Measurements from ENCODE around the gene C11orf54. TPM values are rescaled to one million over a fixed set of nuclear protein-coding genes. Genes with fewer than 3 reads are reported as not detected.

The C11orf54 gene
- total and polyA plus RNA-seq, 4 donors, result 20.4 to 66.1 (median 22.0) TPM

DNA sequence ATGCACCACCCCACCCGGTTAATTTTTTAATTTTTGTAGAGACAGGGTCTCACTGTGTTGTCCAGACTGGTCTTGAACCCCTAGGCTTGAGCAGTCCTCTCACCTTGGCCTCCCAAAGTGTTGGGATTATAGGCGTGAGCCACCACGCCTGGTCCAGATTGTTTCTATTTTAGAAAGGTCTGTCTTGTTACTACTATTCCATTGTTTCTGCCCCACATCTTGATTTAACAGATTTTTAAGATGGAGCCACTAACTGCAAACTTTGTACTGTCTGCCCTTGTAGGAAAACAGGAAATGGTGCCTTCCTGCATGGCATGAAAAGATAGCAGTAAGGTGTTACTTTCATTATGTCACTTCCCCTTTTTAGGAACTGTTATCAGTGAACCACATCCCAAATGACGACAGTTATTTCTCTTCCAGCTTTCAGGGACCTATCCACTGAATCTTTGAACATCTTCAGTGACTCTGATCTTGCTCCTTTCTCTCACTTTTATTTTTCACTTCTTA lies 23.4 kb upstream of the C11orf54 start:
- Histone ChIP-seq H3K27ac (ENCODE audit: low read depth in 1 of 2, low read length in 1 of 2) (no peak overlapping the region), H3K9ac (ENCODE audit: insufficient read depth in 1 of 2, low read length in 2 of 2) (no peak overlapping the region), H3K27me3 (ENCODE audit: control insufficient read depth in 3 of 3, insufficient read depth in 3 of 3, low read length in 2 of 3) (no peaks in the 10 kb centered on the region), H3K4me3 (no peak overlapping the region), H3K4me1 (ENCODE audit: control insufficient read depth in 5 of 5, insufficient read depth in 5 of 5, low read length in 5 of 5) (peaks cover 0 to 1% (median 0%) of the 10 kb centered on the region in 5 donors), H3K9me3 (ENCODE audit: control insufficient read depth in 4 of 4, insufficient read depth in 3 of 4, low read length in 3 of 4) (no peaks in the 10 kb centered on the region), H3K36me3 (ENCODE audit: control insufficient read depth in 4 of 4, insufficient read depth in 4 of 4, low read length in 4 of 4) (peaks cover 2 to 30% (median 9%) of the 10 kb centered on the region in 4 donors)
- DNase-seq (peak in 1 of 3 donors; percentile 11), ATAC-seq (ENCODE audit: insufficient read depth, low FRiP score) (no peak)
- WGBS, 2 donors, result 36 to 59% methylated on average over 4 of the region's 4 CpGs
- TF ChIP-seq, protein P1, sequence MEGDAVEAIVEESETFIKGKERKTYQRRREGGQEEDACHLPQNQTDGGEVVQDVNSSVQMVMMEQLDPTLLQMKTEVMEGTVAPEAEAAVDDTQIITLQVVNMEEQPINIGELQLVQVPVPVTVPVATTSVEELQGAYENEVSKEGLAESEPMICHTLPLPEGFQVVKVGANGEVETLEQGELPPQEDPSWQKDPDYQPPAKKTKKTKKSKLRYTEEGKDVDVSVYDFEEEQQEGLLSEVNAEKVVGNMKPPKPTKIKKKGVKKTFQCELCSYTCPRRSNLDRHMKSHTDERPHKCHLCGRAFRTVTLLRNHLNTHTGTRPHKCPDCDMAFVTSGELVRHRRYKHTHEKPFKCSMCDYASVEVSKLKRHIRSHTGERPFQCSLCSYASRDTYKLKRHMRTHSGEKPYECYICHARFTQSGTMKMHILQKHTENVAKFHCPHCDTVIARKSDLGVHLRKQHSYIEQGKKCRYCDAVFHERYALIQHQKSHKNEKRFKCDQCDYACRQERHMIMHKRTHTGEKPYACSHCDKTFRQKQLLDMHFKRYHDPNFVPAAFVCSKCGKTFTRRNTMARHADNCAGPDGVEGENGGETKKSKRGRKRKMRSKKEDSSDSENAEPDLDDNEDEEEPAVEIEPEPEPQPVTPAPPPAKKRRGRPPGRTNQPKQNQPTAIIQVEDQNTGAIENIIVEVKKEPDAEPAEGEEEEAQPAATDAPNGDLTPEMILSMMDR (IDR thresholded peaks at IDR 0.05; ENCODE audit: control extremely low read depth, extremely low read depth), result no peak

DNA sequence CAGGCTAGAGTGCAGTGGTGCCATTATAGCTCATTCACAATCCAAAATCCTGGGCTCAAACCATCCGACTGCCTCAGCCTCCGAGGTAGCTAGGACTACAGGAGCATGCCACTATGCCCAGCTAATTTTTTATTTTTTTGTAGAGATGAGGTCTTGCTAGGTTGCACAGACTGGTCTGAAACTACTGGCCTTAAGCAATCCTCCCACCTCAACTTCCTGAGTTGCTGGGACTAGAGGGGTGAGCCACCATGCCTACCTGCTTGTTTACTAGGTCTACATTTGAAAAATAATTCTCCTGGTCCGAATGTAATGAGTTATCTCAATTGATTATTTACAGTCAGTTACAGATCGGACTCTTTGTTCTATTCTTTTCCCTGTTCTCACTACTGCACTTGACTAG lies 22.2 kb upstream of the C11orf54 start:
- ATAC-seq (ENCODE audit: insufficient read depth, low FRiP score), result no peak
- TF ChIP-seq, protein P1 (IDR thresholded peaks at IDR 0.05; ENCODE audit: control extremely low read depth, extremely low read depth), result no peak
- H3K27ac ChIP-seq (ENCODE audit: low read depth in 1 of 2, low read length in 1 of 2), result no peak overlapping the region
- DNase-seq, result no peak
- H3K27me3 ChIP-seq (ENCODE audit: control insufficient read depth in 3 of 3, insufficient read depth in 3 of 3, low read length in 2 of 3), result no peaks in the 10 kb centered on the region
- peaks cover 0 to 1% (median 0%) of the 10 kb centered on the region in 5 donors for H3K4me1 ChIP-seq (ENCODE audit: control insufficient read depth in 5 of 5, insufficient read depth in 5 of 5, low read length in 5 of 5)
- 80 to 92% methylated on average over 4 of the region's 4 CpGs for WGBS, 2 donors
- H3K9me3 ChIP-seq (ENCODE audit: control insufficient read depth in 4 of 4, insufficient read depth in 3 of 4, low read length in 3 of 4), result no peaks in the 10 kb centered on the region
- H3K9ac ChIP-seq (ENCODE audit: insufficient read depth in 1 of 2, low read length in 2 of 2), result no peak overlapping the region
- peaks cover 2 to 36% (median 11%) of the 10 kb centered on the region in 4 donors for H3K36me3 ChIP-seq (ENCODE audit: control insufficient read depth in 4 of 4, insufficient read depth in 4 of 4, low read length in 4 of 4)
- no peak overlapping the region for H3K4me3 ChIP-seq

DNA sequence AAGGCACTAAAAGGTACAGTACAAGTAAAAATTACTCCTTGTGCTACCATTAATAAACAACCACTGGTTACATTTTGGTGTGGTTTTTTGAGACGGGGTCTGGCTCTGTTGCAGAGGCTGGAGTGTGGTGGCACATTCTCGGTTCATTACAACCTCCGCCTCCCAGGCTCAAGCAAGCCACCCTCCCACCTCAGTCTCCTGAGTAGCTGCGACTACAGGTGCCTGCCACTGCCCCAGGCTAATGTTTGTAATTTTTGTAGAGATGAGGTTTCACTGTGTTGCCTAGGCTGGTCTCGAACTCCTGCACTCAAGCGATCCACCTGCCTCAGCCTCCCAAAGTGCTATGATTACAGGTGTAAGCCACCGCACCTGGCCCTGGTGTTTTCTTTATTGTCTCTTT lies 20.9 kb upstream of the C11orf54 start:
- 98% methylated on average over 7 of the region's 7 CpGs for WGBS, 2 donors
- Histone ChIP-seq H3K9me3 (ENCODE audit: control insufficient read depth in 4 of 4, insufficient read depth in 3 of 4, low read length in 3 of 4) (no peaks in the 10 kb centered on the region), H3K27ac (ENCODE audit: low read depth in 1 of 2, low read length in 1 of 2) (no peak overlapping the region), H3K9ac (ENCODE audit: insufficient read depth in 1 of 2, low read length in 2 of 2) (no peak overlapping the region), H3K4me3 (no peak overlapping the region), H3K36me3 (ENCODE audit: control insufficient read depth in 4 of 4, insufficient read depth in 4 of 4, low read length in 4 of 4) (peaks cover 2 to 35% (median 14%) of the 10 kb centered on the region in 4 donors), H3K27me3 (ENCODE audit: control insufficient read depth in 3 of 3, insufficient read depth in 3 of 3, low read length in 2 of 3) (no peaks in the 10 kb centered on the region), H3K4me1 (ENCODE audit: control insufficient read depth in 5 of 5, insufficient read depth in 5 of 5, low read length in 5 of 5) (peaks cover 0 to 1% (median 0%) of the 10 kb centered on the region in 5 donors)
- ATAC-seq (ENCODE audit: insufficient read depth, low FRiP score) (no peak), DNase-seq (no peak)
- TF ChIP-seq, protein P1 (IDR thresholded peaks at IDR 0.05; ENCODE audit: control extremely low read depth, extremely low read depth), result no peak

DNA sequence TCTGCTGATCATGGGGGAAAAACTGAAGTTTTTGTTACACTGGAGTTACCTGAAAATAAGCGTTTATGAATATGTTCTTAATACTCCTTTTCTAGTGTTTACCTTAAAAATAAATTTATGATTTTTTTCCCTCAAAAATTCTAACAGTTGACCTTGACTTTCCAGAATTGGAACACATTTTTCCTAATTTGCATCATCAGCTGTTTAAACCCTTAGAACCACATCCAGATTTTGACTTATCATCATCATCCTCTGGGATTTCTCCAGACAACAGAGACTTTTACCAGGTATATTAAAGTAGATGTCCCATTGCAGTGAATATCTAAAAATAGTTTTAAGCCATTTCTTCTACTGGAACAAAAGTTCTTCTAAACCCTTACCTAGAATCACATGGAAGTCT lies 17.4 kb upstream of the C11orf54 start:
- no peaks in the 10 kb centered on the region for H3K4me1 ChIP-seq (ENCODE audit: control insufficient read depth in 5 of 5, insufficient read depth in 5 of 5, low read length in 5 of 5)
- H3K27me3 ChIP-seq (ENCODE audit: control insufficient read depth in 3 of 3, insufficient read depth in 3 of 3, low read length in 2 of 3), result no peaks in the 10 kb centered on the region
- peaks cover 7 to 43% (median 26%) of the 10 kb centered on the region in 4 donors for H3K36me3 ChIP-seq (ENCODE audit: control insufficient read depth in 4 of 4, insufficient read depth in 4 of 4, low read length in 4 of 4)
- H3K9me3 ChIP-seq (ENCODE audit: control insufficient read depth in 4 of 4, insufficient read depth in 3 of 4, low read length in 3 of 4), result no peaks in the 10 kb centered on the region
- H3K4me3 ChIP-seq, result no peak overlapping the region
- ATAC-seq (ENCODE audit: insufficient read depth, low FRiP score) (no peak), DNase-seq (no peak)
- 92 to 98% methylated on average over 1 of the region's 1 CpG for WGBS, 2 donors
- TF ChIP-seq, protein P1 (IDR thresholded peaks at IDR 0.05; ENCODE audit: control extremely low read depth, extremely low read depth), result no peak
- no peak overlapping the region for H3K9ac ChIP-seq (ENCODE audit: insufficient read depth in 1 of 2, low read length in 2 of 2)
- no peak overlapping the region for H3K27ac ChIP-seq (ENCODE audit: low read depth in 1 of 2, low read length in 1 of 2)
